Thoracic aorta (tissue), 2 donors: ENCODE data around the gene PANX2. TPM values are rescaled to one million over a fixed set of nuclear protein-coding genes. Genes with fewer than 3 reads are reported as not detected.
"Not testable (repeated sequence)": the region's sequence is repeated elsewhere in the genome, so short reads cannot be mapped to it uniquely, and the experiment has no call there.

Experiments
- ATAC-seq: fragments of 150-250 bp; one replicate; pipeline ENCODE4 v1.8.0; 2017; ENCODE audit warnings: low read depth; ENCODE audit not compliant: insufficient number of reproducible peaks, low FRiP score
- DNase-seq: peaks from one replicate; pipeline ENCODE4 v3.0.0-alpha.2; 2020; ENCODE audit warnings: low spot score
- H3K27ac ChIP-seq, 2 donors: fragments of 200-600 bp; sonication (generic); 1 replicate in 1 of 2; 2 replicates in 1 of 2; pipeline ENCODE4 v1.5.1; 2016; ENCODE audit warnings: mild to moderate bottlenecking in 2 of 2, moderate library complexity in 2 of 2
- H3K27me3 ChIP-seq: fragments of 200-600 bp; sonication (generic); replicated peaks from 2 replicates; pipeline ENCODE4 v1.6.0; 2016; ENCODE audit warnings: mild to moderate bottlenecking; ENCODE audit not compliant: insufficient read depth
- H3K36me3 ChIP-seq: fragments of 200-600 bp; sonication (generic); one replicate; pipeline ENCODE4 v1.5.1; 2016
- H3K4me1 ChIP-seq, 2 donors: fragments of 200-600 bp; sonication (generic); 1 replicate in 1 of 2; 2 replicates in 1 of 2; pipeline versions ENCODE4 v1.5.1 to v1.6.0; 2016; ENCODE audit warnings: low read depth in 2 of 2, mild to moderate bottlenecking in 1 of 2; ENCODE audit not compliant: control insufficient read depth in 1 of 2
- H3K4me3 ChIP-seq: fragments of 200-600 bp; sonication (generic); 2 replicates; pipeline ENCODE4 v1.5.1; 2016; ENCODE audit warnings: mild to moderate bottlenecking
- H3K9me3 ChIP-seq: fragments of 200-600 bp; sonication (generic); 2 replicates; pipeline ENCODE4 v1.5.1; 2016
- CTCF ChIP-seq: fragments of 200-600 bp; sonication (generic); IDR thresholded peaks from one replicate; pipeline ENCODE4 v1.5.1; 2019; ENCODE audit warnings: antibody characterized with exemption
- total RNA-seq, 2 donors: library from RNA; depleted of rRNA; stranded (reverse); fragments of >200 nt; gene quantifications; one replicate each; pipeline versions ENCODE4 v1.1.0 to v1.2.3, GENCODE V29; 2016

Gene PANX2
- total RNA-seq, 2 donors from 2014 or later = 2.5 to 4.1 TPM

- no peaks in the 10 kb centered on the region for H3K4me1 ChIP-seq
- no peak for ATAC-seq
- H3K4me3 ChIP-seq = no peak overlapping the region
- no peaks in the 10 kb centered on the region for H3K9me3 ChIP-seq
- H3K27me3 ChIP-seq = no peaks in the 10 kb centered on the region
- H3K27ac ChIP-seq = no peak overlapping the region
- no peaks in the 10 kb centered on the region for H3K36me3 ChIP-seq
- TF ChIP-seq CTCF = no peak
- no peak for DNase-seq
Measured at GRCh38 chr22:50162391-50162956, 8.1 kb upstream of the PANX2 start.

GRCh38 chr22:50165436-50166123 lies 5.0 kb upstream of the PANX2 start:
- peaks cover 3 to 5% of the 10 kb centered on the region in 2 donors for H3K4me1 ChIP-seq
- H3K9me3 ChIP-seq = no peaks in the 10 kb centered on the region
- no peak overlapping the region for H3K27ac ChIP-seq
- no peaks in the 10 kb centered on the region for H3K27me3 ChIP-seq
- ATAC-seq (no peak), DNase-seq (no peak)
- no peak for TF ChIP-seq CTCF
- no peaks in the 10 kb centered on the region for H3K36me3 ChIP-seq
- no peak overlapping the region for H3K4me3 ChIP-seq

GRCh38 chr22:50167689-50168489 lies 2.6 kb upstream of the PANX2 start:
- DNase-seq = no peak

GRCh38 chr22:50168490-50169180 lies 1.9 kb upstream of the PANX2 start:
- H3K4me3 ChIP-seq, ATAC-seq, H3K27ac ChIP-seq, H3K27me3 ChIP-seq, H3K9me3 ChIP-seq, H3K36me3 ChIP-seq, DNase-seq: not testable (repeated sequence)
- peaks cover 3 to 13% of the 10 kb centered on the region in 2 donors for H3K4me1 ChIP-seq

More at GRCh38 chr22:50167689-50168489, 2.6 kb upstream of the PANX2 start:
- ATAC-seq = no peak
- Histone ChIP-seq H3K4me3 (no peak overlapping the region), H3K27me3 (no peaks in the 10 kb centered on the region), H3K9me3 (no peaks in the 10 kb centered on the region), H3K4me1 (peaks cover 3 to 13% of the 10 kb centered on the region in 2 donors), H3K36me3 (no peaks in the 10 kb centered on the region), H3K27ac (no peak overlapping the region)
- no peak for TF ChIP-seq CTCF

GRCh38 chr22:50169181-50169759 lies 1.3 kb upstream of the PANX2 start:
- H3K27me3 ChIP-seq = no peaks in the 10 kb centered on the region
- H3K4me1 ChIP-seq = peaks cover 3 to 13% of the 10 kb centered on the region in 2 donors
- H3K36me3 ChIP-seq = no peaks in the 10 kb centered on the region
- ATAC-seq (no peak), DNase-seq (no peak)
- TF ChIP-seq CTCF = no peak
- no peak overlapping the region for H3K27ac ChIP-seq
- no peaks in the 10 kb centered on the region for H3K9me3 ChIP-seq
- H3K4me3 ChIP-seq = peak overlapping the region; percentile 70
